RPMI7951 (cell line): ENCODE data around the gene HOXD10. TPM values are rescaled to one million over a fixed set of nuclear protein-coding genes. Genes with fewer than 3 reads are reported as not detected.
A peak's percentile ranks its signal among the peaks of the same experiment; 100 is the strongest.

ENCODE experiments used
- DNase-seq: peaks from one replicate; pipeline ENCODE4 v3.0.0-alpha.2; 2012; ENCODE audit warnings: low read depth
- total RNA-seq: library from RNA; depleted of rRNA; stranded (reverse); fragments of >200 nt; shearing (Covaris generic); gene quantifications from 2 replicates; pipeline ENCODE4 v1.2.3, GENCODE V29; 2014

Gene HOXD10
- total RNA-seq, 1 experiment from 2014 or later = not detected

GRCh38 chr2:176082824-176083751, 33.5 kb upstream of the HOXD10 start:
- DNase-seq = no peak

- no peak for DNase-seq
Observed at GRCh38 chr2:176083796-176084261, 32.7 kb upstream of the HOXD10 start, which contains the start of gene EVX2. TSS of gene EVX2 (minus strand) at chr2:176083962. CDS start at chr2:176083776, 186 bp downstream.

- DNase-seq = no peak
Observed at GRCh38 chr2:176084611-176085119, 31.9 kb upstream of the HOXD10 start.

- DNase-seq = no peak
Observed at GRCh38 chr2:176085120-176085788, 31.3 kb upstream of the HOXD10 start.

GRCh38 chr2:176085861-176086771, 30.5 kb upstream of the HOXD10 start:
- DNase-seq = peak; percentile 30

GRCh38 chr2:176087330-176088047, 29.1 kb upstream of the HOXD10 start:
- no peak for DNase-seq

- DNase-seq = peak; percentile 65
Observed at GRCh38 chr2:176088048-176088936, 28.3 kb upstream of the HOXD10 start.

GRCh38 chr2:176088937-176089842, 27.4 kb upstream of the HOXD10 start:
- no peak for DNase-seq

GRCh38 chr2:176089843-176090395, 26.7 kb upstream of the HOXD10 start:
- no peak for DNase-seq

GRCh38 chr2:176090862-176091261, 25.7 kb upstream of the HOXD10 start:
- DNase-seq = no peak

- no peak for DNase-seq
Observed at GRCh38 chr2:176091329-176092258, 25.0 kb upstream of the HOXD10 start.

- DNase-seq = peak; percentile 40
Observed at GRCh38 chr2:176092270-176093144, 24.1 kb upstream of the HOXD10 start, which contains the start of gene HOXD13. TSS of gene HOXD13 (plus strand) at chr2:176092721. CDS start at chr2:176092891, 170 bp downstream.

GRCh38 chr2:176093145-176093897, 23.3 kb upstream of the HOXD10 start:
- peak; percentile 48 for DNase-seq

GRCh38 chr2:176093898-176094249, 22.7 kb upstream of the HOXD10 start:
- DNase-seq = no peak

- DNase-seq = no peak
Observed at GRCh38 chr2:176094349-176094748, 22.2 kb upstream of the HOXD10 start.
